ENCODE data around the gene MSRB3.

The MSRB3 gene

GRCh38 chr12:65300097-65300496, 21.6 kb downstream of the MSRB3 start:
- TF ChIP-seq CTCF (conservative IDR thresholded peaks at IDR 0.05; ENCODE audit: low read depth, low read length): no peak
- no peaks in the 10 kb centered on the region for H4K20me1 ChIP-seq (ENCODE audit: insufficient read depth)
- H3K4me3 ChIP-seq (IDR thresholded peaks at IDR 0.05; ENCODE audit: insufficient read depth, low read depth, low read length): no peak overlapping the region
- no peaks in the 10 kb centered on the region for H3K79me2 ChIP-seq (ENCODE audit: insufficient read depth, low read depth)
- no peaks in the 10 kb centered on the region for H3K36me3 ChIP-seq (ENCODE audit: insufficient read depth)
- no peak overlapping the region for H2AFZ ChIP-seq (ENCODE audit: low read depth)
- H3K4me1 ChIP-seq (ENCODE audit: low read depth, poor library complexity, severe bottlenecking): no peaks in the 10 kb centered on the region
- no peak overlapping the region for H3K9ac ChIP-seq
- H3K27ac ChIP-seq: no peak overlapping the region
- H3K27me3 ChIP-seq (ENCODE audit: insufficient read depth, low read depth): no peaks in the 10 kb centered on the region
- H3K4me2 ChIP-seq: no peak overlapping the region

GRCh38 chr12:65300679-65301349, 22.3 kb downstream of the MSRB3 start:
- Histone ChIP-seq H3K9ac (no peak overlapping the region), H4K20me1 (ENCODE audit: insufficient read depth) (no peaks in the 10 kb centered on the region), H3K4me1 (ENCODE audit: low read depth, poor library complexity, severe bottlenecking) (no peaks in the 10 kb centered on the region), H3K79me2 (ENCODE audit: insufficient read depth, low read depth) (no peaks in the 10 kb centered on the region), H2AFZ (ENCODE audit: low read depth) (no peak overlapping the region), H3K36me3 (ENCODE audit: insufficient read depth) (no peaks in the 10 kb centered on the region), H3K4me3 (IDR thresholded peaks at IDR 0.05; ENCODE audit: insufficient read depth, low read depth, low read length) (no peak overlapping the region), H3K27ac (no peak overlapping the region), H3K27me3 (ENCODE audit: insufficient read depth, low read depth) (no peaks in the 10 kb centered on the region), H3K4me2 (no peak overlapping the region)
- peak; percentile 48 for TF ChIP-seq CTCF (conservative IDR thresholded peaks at IDR 0.05; ENCODE audit: low read depth, low read length)

GRCh38 chr12:65302891-65303290, 24.4 kb downstream of the MSRB3 start:
- Histone ChIP-seq H3K36me3 (ENCODE audit: insufficient read depth) (no peaks in the 10 kb centered on the region), H4K20me1 (ENCODE audit: insufficient read depth) (no peaks in the 10 kb centered on the region), H3K4me1 (ENCODE audit: low read depth, poor library complexity, severe bottlenecking) (no peaks in the 10 kb centered on the region), H3K4me2 (no peak overlapping the region), H3K4me3 (IDR thresholded peaks at IDR 0.05; ENCODE audit: insufficient read depth, low read depth, low read length) (no peak overlapping the region), H3K27ac (no peak overlapping the region), H3K27me3 (ENCODE audit: insufficient read depth, low read depth) (no peaks in the 10 kb centered on the region), H2AFZ (ENCODE audit: low read depth) (no peak overlapping the region), H3K9ac (no peak overlapping the region), H3K79me2 (ENCODE audit: insufficient read depth, low read depth) (no peaks in the 10 kb centered on the region)
- TF ChIP-seq CTCF (conservative IDR thresholded peaks at IDR 0.05; ENCODE audit: low read depth, low read length): no peak

- Histone ChIP-seq H3K27me3 (ENCODE audit: insufficient read depth, low read depth) (no peaks in the 10 kb centered on the region), H2AFZ (ENCODE audit: low read depth) (no peak overlapping the region), H3K9ac (no peak overlapping the region), H4K20me1 (ENCODE audit: insufficient read depth) (no peaks in the 10 kb centered on the region), H3K4me1 (ENCODE audit: low read depth, poor library complexity, severe bottlenecking) (no peaks in the 10 kb centered on the region), H3K36me3 (ENCODE audit: insufficient read depth) (no peaks in the 10 kb centered on the region), H3K4me3 (IDR thresholded peaks at IDR 0.05; ENCODE audit: insufficient read depth, low read depth, low read length) (no peak overlapping the region), H3K79me2 (ENCODE audit: insufficient read depth, low read depth) (no peaks in the 10 kb centered on the region), H3K27ac (no peak overlapping the region), H3K4me2 (no peak overlapping the region)
- no peak for TF ChIP-seq CTCF (conservative IDR thresholded peaks at IDR 0.05; ENCODE audit: low read depth, low read length)
These were observed 27.0 kb downstream of the MSRB3 start for GRCh38 chr12:65305346-65305950.
